HG03565 (cell line): ENCODE data around the gene PAEP.
"Not testable (repeated sequence)": the region's sequence is repeated elsewhere in the genome, so short reads cannot be mapped to it uniquely, and the experiment has no call there.

ENCODE experiments used
- ATAC-seq: cut with Tn5 transposase; IDR thresholded peaks from one replicate; pipeline ENCODE4 v1.9.1; 2021; ENCODE audit warnings: mild to moderate bottlenecking, moderate library complexity; ENCODE audit not compliant: unreplicated experiment

Gene PAEP

DNA sequence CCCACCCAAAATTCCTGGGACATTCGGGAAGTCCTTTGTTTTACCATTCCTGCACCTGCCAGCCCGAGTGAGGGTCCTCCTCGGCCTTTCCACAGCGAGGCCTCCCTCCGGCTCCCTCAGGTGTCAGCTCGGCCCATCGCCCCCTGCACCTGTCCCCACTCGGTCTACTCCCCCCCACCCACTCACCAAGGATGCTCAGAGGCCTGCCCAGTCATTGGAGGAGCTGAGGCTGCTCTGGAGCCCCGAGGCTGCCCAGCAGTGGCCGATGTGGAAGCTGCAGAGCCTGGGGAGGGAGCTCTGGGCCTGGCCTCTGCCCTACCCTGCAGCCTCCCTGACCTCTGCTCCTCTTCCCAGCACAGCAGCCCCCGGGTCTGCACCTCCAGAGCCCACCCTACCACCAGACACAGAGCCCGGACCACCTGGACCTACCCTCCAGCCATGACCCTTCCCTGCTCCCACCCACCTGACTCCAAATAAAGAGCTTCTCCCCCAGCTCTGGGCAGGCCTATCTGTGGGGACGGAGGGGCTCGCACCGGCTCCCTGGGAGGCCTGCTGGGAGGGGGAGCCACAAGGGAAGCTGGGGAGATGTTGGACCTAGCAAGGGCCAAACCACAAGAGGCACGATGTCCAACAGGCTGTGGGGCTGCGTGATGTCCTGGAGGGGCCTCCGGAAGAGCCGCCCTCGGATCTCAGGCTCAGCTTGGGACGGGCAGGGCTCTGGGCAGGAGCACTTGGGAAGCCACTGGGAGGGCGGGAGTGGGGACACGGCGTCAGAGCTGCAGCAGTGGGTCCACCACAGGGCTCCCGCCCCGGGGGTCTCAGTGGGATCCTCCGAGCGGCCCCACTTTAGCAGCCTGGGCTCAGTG, 11.8 kb upstream of the PAEP start:
- not testable (repeated sequence) for ATAC-seq

DNA sequence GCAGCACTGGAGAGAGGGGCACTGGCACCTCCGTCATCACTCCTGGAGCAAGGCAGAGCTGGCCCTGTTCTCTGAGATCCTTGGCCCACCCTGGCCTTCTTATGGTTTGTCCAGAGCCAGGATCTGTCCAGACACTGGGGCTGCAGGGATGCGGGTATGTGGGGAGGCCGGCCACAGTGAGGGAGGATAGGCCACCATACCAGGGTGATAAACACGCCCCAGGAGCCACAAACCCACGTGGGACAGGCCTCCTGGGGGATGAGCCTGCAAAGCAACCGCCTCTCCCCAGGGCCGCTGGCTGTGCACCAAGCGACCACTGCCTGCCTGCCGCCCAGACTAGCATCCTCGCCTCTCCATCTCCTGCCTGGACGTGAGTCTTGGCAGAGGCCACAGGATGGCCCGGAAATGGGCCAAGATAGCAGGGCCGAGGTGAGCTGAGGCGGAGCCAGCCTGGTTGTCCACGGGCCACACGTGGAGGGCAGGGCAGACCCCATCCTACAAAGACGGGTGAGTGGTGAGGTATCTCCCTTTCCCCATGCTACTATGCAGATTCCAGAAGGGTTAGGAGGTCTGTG, 11.1 kb upstream of the PAEP start:
- ATAC-seq, result no peak

DNA sequence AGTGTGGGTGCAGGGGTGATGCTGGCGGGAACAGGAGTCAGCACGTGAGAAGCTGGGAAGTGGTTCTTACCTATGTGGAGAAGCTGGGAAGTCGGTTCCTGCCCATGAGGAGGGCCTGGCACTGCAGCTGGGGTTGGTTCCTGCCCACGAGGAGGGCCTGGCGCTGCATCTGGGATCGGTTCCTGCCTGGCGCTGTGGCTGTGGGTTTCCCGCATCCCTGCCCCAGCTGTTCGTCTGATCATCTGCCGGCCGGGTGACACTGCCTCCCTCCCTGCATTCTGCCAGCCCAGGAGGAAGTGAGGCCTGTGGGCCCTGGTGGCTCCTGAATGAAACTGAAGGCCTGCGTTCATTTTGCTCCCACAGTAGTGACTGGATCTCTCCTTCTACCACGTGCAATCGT, 10.5 kb upstream of the PAEP start:
- no peak for ATAC-seq

GRCh38 chr9:135551456-135551855, 10.1 kb upstream of the PAEP start:
- ATAC-seq, result no peak

DNA sequence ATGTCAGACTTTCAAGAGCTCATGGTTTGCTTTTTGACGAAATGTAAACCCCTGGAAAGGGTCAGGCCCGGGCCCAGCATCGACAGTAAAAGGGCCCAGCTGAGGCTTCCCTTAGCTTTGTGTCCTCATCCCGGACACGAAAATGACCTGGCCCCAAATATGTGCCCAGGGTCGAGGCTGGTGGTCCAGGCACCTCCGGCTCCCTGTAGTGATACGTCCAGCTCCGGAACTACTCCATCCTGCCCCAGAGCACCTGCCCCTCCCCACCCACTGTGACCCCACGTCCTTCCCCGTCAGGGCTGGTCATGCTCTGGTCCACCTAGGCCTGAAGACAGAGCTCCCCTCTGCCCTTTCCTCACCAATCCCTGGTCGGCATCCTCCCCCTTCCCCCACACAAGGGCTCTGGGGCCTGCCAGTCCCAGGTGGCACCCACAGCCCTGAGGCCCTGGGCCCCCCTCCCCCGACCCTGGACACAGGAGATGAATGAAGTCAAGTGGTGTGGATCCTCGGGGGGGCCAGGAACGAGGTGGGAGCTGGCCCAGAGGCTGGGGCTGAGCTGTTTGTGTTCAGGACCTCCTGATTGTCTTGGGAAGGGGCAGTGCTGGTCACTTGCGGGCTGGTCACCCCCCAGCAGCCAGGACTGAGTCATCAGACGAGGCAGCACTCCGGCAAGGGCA, 9.4 kb upstream of the PAEP start:
- ATAC-seq, result no peak

- no peak for ATAC-seq
Measured at GRCh38 chr9:135552698-135553171, 8.8 kb upstream of the PAEP start.

GRCh38 chr9:135554718-135555117, 6.8 kb upstream of the PAEP start:
- no peak for ATAC-seq

GRCh38 chr9:135555203-135555602, 6.4 kb upstream of the PAEP start:
- ATAC-seq, result no peak

- no peak for ATAC-seq
Measured at GRCh38 chr9:135555910-135556309, 5.6 kb upstream of the PAEP start.

DNA sequence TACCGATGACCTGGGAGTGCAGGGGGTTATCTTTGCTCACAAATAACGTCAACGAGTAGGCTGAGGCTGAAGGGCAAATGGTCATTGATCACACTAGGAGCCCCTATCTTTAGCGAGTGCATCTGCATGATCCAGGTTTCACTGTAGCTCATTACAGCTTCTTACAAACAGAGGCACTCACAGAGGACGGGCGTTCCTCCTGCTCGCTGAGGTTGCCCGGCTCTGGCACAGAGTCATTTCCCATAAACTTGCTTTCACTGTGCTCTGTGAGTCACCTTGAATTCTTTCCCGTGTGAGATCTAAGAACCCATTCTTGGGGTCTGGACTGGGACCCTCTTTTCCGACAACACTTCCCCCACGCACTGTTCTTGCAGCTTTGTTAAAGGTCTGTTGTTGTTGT, 1.9 kb upstream of the PAEP start:
- no peak for ATAC-seq

DNA sequence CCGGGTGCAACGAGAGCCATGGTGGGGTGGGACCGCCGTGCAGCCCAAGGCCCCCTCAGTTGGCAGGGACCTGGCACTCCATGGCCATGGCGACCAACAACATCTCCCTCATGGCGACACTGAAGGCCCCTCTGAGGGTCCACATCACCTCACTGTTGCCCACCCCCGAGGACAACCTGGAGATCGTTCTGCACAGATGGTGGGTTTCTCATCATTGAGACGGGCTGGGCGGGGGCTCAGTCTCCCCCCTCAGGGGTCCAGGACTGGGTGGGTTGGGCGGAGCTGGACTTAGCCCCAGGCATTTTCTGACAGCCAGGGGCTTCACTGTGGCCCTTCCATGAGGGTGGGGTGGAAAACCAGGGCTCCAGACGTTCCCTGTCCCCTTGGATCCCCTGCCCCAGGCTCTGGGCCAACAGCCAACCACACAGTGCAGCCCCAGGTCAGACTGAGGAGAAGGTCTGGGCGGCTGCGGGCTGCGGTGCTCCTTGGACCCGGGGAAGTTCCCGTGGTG, 734 bp downstream of the PAEP start:
- no peak for ATAC-seq

GRCh38 chr9:135563039-135563476, 1.5 kb downstream of the PAEP start:
- no peak for ATAC-seq

DNA sequence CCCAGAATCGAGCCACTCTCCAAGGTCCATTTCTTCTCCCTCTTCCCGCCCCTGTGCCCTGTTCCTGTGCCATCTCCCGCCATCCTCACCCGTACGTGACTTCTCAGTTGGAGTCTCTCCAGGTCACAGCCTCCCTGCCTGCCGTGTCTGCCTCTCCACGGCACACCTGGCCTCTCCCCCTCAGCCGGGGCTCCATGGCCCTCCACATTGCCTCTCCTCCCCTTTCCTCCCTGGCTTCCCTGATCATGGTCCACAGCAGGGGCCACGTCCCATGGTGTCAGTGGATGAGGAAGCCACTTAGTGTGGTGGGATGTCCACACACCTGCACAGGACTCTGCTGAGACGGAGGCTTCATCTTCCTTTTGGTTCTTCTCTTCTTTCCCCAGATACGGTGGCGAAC, 2.3 kb downstream of the PAEP start:
- ATAC-seq, result no peak

- no peak for ATAC-seq
Measured at GRCh38 chr9:135565141-135565628, 3.6 kb downstream of the PAEP start.

DNA sequence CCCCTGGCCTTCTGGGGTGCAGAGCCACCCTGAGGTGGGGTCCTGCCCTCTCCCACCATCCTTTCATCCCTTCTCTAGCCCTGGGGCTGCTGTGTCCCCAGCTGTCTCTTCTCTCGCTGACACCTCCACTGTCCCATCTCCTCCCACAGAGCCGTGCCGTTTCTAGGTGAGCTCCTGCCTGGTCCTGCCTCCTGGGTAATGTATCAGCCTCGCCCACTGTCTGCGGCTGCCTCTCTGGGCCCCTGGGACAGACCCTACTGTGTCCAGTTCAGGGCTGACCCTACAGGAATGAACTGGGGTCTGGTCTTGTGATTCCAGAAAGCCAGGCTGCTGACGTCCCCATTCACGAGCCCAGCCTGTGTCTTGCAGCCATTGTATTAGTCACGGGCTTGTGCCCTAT, 4.1 kb downstream of the PAEP start:
- no peak for ATAC-seq

- ATAC-seq, result no peak
Measured at GRCh38 chr9:135566552-135566951, 5.0 kb downstream of the PAEP start.

DNA sequence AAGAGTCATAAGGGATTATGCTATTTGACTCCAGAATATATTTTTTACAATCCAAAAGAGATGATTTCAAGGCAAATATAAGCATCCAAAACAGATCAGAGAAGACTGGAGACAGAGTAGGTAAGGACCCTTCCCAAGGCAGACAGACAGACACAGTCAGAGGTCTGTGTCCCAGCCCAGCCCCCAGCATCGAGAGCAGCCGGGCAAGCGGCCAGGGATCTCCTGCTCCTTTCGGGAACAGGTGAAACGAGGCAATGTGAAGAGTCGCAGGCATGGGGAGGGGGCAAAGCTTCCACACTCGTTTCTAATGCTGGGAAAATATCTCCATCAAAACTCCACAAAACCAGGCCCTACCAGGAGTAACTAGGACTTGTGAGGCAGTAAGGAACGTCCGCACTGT, 5.8 kb downstream of the PAEP start:
- ATAC-seq, result no peak

DNA sequence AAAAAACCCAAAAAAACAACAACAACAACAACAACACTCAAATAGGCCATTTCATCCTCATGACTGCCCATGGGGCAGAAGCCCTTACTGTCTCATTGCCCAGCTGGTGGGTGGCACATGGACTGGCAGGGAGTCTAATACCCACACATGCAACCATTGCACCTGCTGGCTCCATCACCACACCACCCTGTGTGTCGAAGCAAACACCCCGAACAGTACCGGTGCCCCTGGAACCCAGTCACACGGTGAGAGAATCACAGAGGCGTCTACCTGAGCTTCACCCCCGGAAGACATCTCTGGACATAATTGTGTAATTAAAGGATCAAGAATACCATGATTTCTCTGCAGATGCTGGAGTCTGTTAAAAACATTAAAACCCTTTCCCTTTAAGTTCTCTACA, 6.5 kb downstream of the PAEP start:
- ATAC-seq, result no peak

- ATAC-seq, result no peak
Measured at GRCh38 chr9:135570456-135570855, 8.9 kb downstream of the PAEP start.

- ATAC-seq, result no peak
Measured at GRCh38 chr9:135572233-135572632, 10.7 kb downstream of the PAEP start.

GRCh38 chr9:135573124-135573523, 11.6 kb downstream of the PAEP start:
- no peak for ATAC-seq
